ENCODE measurements around the gene AMHR2. TPM values are rescaled to one million over a fixed set of nuclear protein-coding genes. Genes with fewer than 3 reads are reported as not detected.
"Not testable (repeated sequence)": the region's sequence is repeated elsewhere in the genome, so short reads cannot be mapped to it uniquely, and the experiment has no call there.

AMHR2 gene
- total RNA-seq, 4 donors from 2014 or later, result 1.3 TPM; not detected in 3

DNA sequence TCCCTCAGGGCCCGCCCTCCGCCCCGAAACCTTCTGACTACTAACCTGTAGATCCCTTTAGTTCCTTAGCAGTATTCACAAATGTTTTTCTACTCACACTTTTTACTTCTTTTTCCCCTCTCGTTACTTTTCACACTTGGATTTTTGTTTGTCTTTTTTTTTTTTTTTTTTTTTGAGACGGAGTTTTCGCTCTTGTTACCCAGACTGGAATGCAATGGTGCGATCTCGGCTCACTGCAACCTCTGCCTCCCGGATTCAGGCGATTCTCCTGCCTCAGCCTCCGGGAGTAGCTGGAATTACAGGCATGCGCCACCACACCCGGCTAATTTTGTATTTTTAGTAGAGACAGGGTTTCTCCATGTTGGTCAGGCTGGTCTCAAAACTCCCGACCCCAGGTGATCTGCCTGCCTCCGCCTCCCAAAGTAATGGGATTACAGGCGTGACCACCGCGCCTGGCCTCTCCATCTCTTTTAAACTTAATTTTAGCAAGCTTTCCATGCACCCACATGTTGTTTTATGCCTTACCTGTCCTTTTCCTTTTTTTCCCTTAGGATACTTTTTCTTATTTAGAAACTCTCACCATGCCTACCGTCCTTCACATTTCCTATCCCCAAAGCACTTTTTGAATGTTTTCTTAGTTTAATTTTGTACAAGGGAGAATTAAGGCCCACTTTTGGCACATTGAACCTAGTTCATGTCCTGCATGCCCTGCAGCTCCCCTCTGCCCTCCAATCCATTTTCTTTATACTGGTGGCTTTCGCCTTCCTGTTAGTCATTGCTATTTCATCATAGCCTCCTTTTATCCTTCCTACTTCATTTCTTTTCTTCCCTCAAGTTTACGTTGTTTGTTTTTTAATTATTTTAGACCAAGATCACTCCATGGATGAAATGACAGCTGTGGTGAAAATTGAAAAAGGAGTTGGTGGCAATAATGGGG, 42.6 kb upstream of the AMHR2 start:
- no peak for ATAC-seq (ENCODE audit: low FRiP score)
- no peak for DNase-seq (ENCODE audit: low spot score)
- TF ChIP-seq CTCF (IDR thresholded peaks at IDR 0.05), result no peak

- ATAC-seq (ENCODE audit: low FRiP score), result no peak
- no peak for DNase-seq (ENCODE audit: low spot score)
- TF ChIP-seq CTCF (IDR thresholded peaks at IDR 0.05), result no peak
Measured at GRCh38 chr12:53381731-53382630, 41.7 kb upstream of the AMHR2 start.

DNA sequence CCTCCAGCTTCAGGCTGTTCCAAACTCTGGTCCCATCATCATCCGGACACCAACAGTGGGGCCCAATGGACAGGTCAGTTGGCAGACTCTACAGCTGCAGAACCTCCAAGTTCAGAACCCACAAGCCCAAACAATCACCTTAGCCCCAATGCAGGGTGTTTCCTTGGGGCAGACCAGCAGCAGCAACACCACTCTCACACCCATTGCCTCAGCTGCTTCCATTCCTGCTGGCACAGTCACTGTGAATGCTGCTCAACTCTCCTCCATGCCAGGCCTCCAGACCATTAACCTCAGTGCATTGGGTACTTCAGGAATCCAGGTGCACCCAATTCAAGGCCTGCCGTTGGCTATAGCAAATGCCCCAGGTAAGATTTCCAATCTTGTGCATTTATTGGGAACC, 40.4 kb upstream of the AMHR2 start:
- no peak for ATAC-seq (ENCODE audit: low FRiP score)
- no peak for TF ChIP-seq CTCF (IDR thresholded peaks at IDR 0.05)
- DNase-seq (ENCODE audit: low spot score), result no peak

- not testable (repeated sequence) for DNase-seq (ENCODE audit: low spot score); ATAC-seq (ENCODE audit: low FRiP score)
Measured at GRCh38 chr12:53386381-53386780, 37.3 kb upstream of the AMHR2 start.

DNA sequence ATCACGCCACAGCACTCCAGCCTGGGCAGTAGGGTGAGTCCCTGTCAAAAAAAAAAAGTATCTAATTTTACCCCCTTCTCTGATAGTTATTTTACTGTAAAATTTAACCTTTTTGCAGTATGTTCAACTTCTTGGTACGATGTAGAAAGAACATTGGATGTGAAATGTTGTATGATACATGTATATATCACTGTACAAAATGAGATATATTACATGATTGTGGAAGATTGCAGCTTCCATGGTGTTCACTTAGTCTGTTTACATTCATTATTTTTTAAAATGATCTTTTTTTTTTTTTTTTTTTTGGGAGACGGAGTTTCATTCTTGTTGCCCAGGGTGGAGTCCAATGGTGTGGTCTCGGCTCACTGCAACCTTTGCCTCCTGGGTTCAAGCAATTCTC, 34.7 kb upstream of the AMHR2 start:
- no peak for TF ChIP-seq CTCF (IDR thresholded peaks at IDR 0.05)
- no peak for DNase-seq (ENCODE audit: low spot score)
- no peak for ATAC-seq (ENCODE audit: low FRiP score)

DNA sequence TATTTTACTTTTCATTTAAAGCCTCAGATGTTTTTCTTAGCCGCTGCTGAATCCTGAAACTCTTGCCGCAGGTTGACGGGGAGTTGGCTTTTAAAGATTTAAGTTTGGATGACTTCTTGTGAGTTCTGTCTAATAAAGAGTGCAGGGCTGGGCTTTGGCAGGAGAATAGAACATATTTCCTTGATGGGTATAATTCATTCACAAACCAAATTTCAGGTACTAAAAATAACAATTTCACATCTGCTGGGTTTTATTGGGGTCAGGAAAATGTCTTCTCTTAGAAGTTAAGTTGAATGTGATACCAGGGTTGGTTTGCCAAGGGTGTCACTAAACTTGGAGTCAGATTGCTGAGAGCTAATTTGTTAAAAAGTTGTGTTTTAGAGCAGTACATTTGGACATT, 34.0 kb upstream of the AMHR2 start:
- DNase-seq (ENCODE audit: low spot score) (no peak), ATAC-seq (ENCODE audit: low FRiP score) (no peak)
- TF ChIP-seq CTCF (IDR thresholded peaks at IDR 0.05), result no peak

- no peak for TF ChIP-seq CTCF (IDR thresholded peaks at IDR 0.05)
- ATAC-seq (ENCODE audit: low FRiP score) (no peak), DNase-seq (ENCODE audit: low spot score) (no peak)
Measured at GRCh38 chr12:53391724-53392123, 31.9 kb upstream of the AMHR2 start.

All from omental fat pad (tissue), 4 donors.